Measurements from ENCODE around the gene TMEM208.

The TMEM208 gene

DNA sequence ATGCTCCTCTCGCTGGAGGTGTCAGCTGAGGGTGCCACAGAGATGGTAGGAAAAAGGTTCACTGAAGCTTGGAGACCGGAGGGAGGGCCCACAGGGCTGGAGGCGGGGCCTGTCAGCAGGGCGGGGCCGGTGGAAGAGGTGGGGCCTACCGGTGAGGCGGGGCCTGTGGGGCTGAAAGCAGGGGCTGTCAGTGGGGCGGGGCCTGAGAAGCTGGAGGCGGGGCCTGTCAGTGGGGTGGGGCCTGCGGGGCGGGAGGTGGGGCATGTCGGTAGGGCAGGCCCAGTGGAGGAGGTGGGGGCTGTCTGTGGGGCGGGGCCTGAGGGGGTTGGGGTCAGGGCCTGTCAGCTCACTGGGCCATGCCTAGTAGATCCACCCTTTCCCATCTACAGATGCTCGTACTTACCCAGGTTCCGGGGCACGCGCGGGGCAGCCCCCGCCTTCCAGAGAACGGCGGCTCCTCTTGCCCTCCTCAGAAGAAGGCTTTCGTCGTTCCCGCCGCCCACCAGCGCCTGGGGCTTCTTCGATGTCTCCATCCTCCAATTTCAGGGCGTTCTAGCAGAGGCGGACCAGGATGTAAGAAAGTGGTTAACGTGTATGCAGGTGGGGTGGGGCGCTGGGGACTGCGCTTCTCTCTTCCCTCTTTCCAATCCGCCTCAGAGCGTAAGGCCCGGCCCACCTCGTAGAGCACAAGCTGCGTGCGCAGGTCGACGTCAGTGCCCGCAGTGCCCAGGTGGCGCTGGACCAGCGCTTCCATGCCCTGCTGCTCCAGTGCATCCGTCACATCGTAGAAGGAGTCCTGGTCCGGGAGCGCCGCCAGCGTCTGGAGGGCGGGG lies 9.8 kb downstream of the TMEM208 start:
- TF ChIP-seq, protein P1, sequence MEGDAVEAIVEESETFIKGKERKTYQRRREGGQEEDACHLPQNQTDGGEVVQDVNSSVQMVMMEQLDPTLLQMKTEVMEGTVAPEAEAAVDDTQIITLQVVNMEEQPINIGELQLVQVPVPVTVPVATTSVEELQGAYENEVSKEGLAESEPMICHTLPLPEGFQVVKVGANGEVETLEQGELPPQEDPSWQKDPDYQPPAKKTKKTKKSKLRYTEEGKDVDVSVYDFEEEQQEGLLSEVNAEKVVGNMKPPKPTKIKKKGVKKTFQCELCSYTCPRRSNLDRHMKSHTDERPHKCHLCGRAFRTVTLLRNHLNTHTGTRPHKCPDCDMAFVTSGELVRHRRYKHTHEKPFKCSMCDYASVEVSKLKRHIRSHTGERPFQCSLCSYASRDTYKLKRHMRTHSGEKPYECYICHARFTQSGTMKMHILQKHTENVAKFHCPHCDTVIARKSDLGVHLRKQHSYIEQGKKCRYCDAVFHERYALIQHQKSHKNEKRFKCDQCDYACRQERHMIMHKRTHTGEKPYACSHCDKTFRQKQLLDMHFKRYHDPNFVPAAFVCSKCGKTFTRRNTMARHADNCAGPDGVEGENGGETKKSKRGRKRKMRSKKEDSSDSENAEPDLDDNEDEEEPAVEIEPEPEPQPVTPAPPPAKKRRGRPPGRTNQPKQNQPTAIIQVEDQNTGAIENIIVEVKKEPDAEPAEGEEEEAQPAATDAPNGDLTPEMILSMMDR (IDR thresholded peaks at IDR 0.05; ENCODE audit: insufficient read depth, low read depth, low read length, missing control alignments) = no peak
- peak; percentile 79 for DNase-seq (ENCODE audit: low read depth)
- no peak overlapping the region for H3K4me3 ChIP-seq (ENCODE audit: low read length)

DNA sequence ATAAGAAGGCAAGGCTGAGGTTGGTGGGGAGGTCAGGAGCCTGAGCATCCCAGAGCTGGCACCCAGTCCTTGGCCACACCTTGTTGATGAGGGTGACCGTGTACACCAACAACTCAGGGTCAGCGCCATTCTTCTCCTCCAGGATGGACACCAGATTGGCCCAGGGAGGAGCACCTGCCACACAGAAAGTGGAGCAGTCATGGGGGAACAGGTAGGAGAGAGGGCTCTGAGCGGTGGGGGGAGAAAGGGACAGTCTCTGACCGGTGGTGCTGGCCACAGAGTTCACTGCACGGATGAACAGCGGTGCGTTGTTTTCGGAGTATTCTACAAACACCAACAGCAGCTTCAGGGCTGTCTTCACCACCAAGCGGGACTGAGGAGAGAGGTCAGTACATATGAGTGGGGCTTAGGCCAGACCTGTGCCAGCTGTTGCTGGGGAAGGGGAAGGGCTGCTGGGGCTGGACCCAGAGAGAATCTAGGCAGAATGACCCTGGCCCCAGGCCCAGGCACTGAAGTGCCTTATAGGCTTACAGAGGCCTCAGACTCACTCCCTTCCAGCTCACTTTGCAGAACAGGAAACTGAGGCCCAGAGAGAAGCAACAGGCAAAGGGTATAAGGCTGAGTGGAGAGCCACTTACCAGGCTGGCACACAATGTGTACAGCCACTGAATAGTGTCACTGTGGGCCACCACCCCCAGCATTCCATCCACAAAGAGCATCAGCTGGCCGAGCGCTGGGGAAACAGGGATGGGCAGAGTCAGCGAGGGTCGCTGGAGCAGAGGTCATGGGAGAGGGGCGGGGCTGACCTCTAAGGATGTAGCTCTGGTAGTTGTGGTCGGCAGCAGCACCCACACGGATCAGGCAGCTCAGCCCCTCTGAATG lies 10.7 kb downstream of the TMEM208 start:
- TF ChIP-seq, protein P1 (IDR thresholded peaks at IDR 0.05; ENCODE audit: insufficient read depth, low read depth, low read length, missing control alignments) = no peak
- DNase-seq (ENCODE audit: low read depth) = no peak
- H3K4me3 ChIP-seq (ENCODE audit: low read length) = no peak overlapping the region

DNA sequence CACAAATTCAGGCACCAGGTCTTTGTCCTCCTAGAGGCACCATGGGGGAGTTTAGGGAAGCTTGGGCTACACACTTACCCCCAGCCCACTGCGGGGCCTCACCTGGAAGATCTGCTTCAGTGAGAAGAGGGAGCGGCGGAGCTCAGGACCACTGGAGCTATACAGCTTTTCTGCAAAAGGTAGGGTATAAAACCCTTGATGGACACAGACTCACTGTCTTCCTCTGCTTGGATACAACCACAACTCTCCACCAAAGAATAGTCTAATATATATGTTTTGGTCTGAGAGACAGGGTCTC lies 11.3 kb downstream of the TMEM208 start:
- TF ChIP-seq, protein P1 (IDR thresholded peaks at IDR 0.05; ENCODE audit: insufficient read depth, low read depth, low read length, missing control alignments) = no peak
- no peak for DNase-seq (ENCODE audit: low read depth)
- no peak overlapping the region for H3K4me3 ChIP-seq (ENCODE audit: low read length)

DNA sequence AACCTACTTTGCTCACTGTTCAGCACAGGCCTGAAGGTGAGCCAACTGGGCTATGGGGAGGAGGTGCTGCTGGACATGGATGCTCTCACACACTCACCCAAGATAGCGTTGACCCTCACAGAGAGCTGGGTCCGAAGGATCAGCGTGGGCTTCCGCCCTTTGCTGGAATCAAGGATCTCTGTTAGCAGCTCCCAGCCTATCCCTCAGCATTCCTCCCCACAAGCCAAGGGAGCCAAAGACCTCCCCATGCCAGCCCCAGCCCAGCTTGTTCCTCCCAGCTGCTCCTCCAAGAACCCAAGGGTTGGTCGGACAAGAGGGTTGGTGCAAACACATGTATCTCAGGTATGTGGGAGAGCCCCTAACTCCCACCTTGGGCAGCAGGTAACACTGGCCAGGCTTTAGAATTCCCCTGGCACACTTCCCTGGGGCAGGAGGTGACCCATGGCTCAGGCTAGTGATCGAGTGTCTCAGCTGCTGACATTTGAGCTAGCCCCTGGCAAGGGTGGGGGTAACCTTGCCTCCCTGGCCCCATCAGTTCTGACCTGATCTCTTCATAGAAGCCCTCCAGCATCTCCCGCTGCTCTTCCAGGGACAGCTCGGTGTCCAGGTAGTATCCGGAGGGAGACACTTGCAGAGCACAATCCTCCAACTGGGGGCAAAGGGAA lies 12.0 kb downstream of the TMEM208 start:
- H3K4me3 ChIP-seq (ENCODE audit: low read length) = no peak overlapping the region
- TF ChIP-seq, protein P1 (IDR thresholded peaks at IDR 0.05; ENCODE audit: insufficient read depth, low read depth, low read length, missing control alignments) = no peak
- DNase-seq (ENCODE audit: low read depth) = no peak

DNA sequence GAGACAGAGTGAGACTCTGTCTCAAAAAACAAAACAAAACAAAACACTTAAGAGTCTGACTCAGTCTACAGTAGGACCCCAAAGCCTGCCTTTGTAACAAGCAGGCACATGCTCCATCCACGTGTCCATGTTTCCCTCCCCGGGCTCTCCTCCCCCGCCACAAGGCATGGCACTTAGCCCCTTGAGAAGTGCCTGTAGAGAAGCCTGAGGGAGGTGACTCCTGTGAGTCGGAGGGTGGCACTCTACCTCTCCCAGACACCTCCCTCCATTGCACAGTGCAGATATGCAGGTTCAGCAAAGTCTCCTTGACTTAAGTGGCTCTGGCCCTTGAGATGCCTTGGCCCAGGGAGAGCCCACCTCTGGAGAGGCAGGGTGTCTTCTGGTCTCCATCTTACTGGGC lies 13.6 kb downstream of the TMEM208 start:
- H3K4me3 ChIP-seq (ENCODE audit: low read length) = no peak overlapping the region
- peak; percentile 70 for DNase-seq (ENCODE audit: low read depth)
- TF ChIP-seq, protein P1 (IDR thresholded peaks at IDR 0.05; ENCODE audit: insufficient read depth, low read depth, low read length, missing control alignments) = no peak

DNA sequence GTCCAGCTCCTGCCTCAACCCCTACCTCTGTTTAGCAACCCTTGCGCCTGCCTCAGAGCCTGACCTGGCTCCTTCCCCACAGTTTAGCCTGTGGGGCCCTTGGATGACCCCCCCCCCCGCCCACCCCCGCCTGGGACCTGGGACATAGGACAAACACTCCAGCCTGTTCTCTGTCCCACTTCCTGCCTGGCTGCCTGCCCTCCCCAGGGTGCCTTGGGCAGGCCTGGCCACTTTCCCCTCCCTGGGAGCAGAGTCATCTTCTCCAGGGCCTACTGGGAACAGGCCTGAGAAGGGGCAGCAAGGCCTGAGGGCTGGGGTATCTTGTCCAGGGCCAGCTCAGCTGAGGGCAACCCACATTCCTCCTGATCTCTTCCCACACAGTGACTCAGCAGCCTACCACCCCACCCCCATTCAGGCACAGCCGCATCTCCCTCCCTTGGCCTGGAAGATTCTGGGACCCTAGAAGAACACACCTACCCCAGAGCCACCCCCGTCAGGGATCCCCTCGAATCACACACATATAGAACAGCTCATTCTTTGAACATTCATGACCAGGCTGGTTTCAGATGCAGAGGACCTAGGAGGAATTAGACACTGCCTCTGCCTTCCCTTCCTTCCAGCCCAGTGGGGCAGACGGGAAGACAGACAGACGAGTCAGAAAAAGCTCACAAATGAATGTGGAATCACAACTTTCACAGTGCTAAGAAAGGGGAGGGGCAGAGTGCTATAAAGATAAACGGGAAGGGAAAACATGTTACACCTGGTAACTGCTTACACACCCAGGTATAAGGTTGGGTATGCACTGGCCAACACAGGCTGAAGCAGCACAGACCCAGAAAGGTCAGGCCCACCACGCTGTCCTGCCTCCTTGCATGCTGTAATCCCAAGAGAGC lies 14.3 kb downstream of the TMEM208 start:
- TF ChIP-seq, protein P1 (IDR thresholded peaks at IDR 0.05; ENCODE audit: insufficient read depth, low read depth, low read length, missing control alignments) = no peak
- peak; percentile 80 for DNase-seq (ENCODE audit: low read depth)
- no peak overlapping the region for H3K4me3 ChIP-seq (ENCODE audit: low read length)

All from epithelial cell of esophagus (primary cell).